DND-41 (cell line): Measurements from ENCODE around the gene CD58.

Experiments
- CTCF ChIP-seq: IDR thresholded peaks from 2 replicates; pipeline ENCODE4 v1.5.1; 2012; ENCODE audit warnings: borderline replicate concordance, low read length, moderate library complexity, mild to moderate bottlenecking; ENCODE audit not compliant: poor library complexity, severe bottlenecking; ENCODE audit errors: extremely low read depth
- EZH2 ChIP-seq: IDR thresholded peaks from 3 replicates; pipeline ENCODE4 v1.6.1; 2012; ENCODE audit warnings: borderline replicate concordance, low read depth, mild to moderate bottlenecking, moderate library complexity, low read length, inconsistent platforms; ENCODE audit not compliant: severe bottlenecking

GRCh38 chr1:116573431-116574095 lies 2.7 kb upstream of the CD58 start:
- TF ChIP-seq CTCF (no peak), EZH2 (no peak)
